Measurements from ENCODE around the gene CALR3. TPM values are rescaled to one million over a fixed set of nuclear protein-coding genes. Genes with fewer than 3 reads are reported as not detected.

CALR3 gene
- total and polyA plus RNA-seq, 2 of the 8 experiments (the other 6 are each of a cell fraction or from before 2014, with no cell fraction given), result 0.11 to 0.32 TPM

GRCh38 chr19:16441661-16442162, 54.3 kb downstream of the CALR3 start:
- H2BK5ac ChIP-seq (ENCODE audit: low read depth, low read length), result no peak overlapping the region
- H3K4me1 ChIP-seq (replicated peaks in 1 of 4; ENCODE audit: control insufficient read depth in 3 of 4, insufficient read depth in 4 of 4, low read length in 3 of 4), result peaks cover 0 to 8% (median 2%) of the 10 kb centered on the region in 4 experiments; a peak in 4 of 7 replicates
- peaks cover 16 to 25% of the 10 kb centered on the region in 2 experiments for H4K20me1 ChIP-seq (replicated peaks in 1 of 2; ENCODE audit: control insufficient read depth in 1 of 2, insufficient read depth in 2 of 2, low read length in 2 of 2)
- FAIRE-seq, result no peak
- H2BK120ac ChIP-seq (replicated peaks; ENCODE audit: low read depth, low read length), result no peak overlapping the region
- no peak overlapping the region for H3K4me3 ChIP-seq (ENCODE audit: extremely low read depth in 1 of 4, insufficient read depth in 2 of 4, low read depth in 3 of 4, low read length in 4 of 4)
- POLR2A ChIA-PET (ENCODE audit: partially characterized antibody), result interaction anchor here (0.6 to 3.1 kb wide), 5 partner anchors 9 to 204 kb away, joined by 3 to 10 read pairs (median 3); no protein-coding TSS in a partner anchor
- no peak for TF ChIP-seq JUN (IDR thresholded peaks at IDR 0.05; ENCODE audit: low read depth, low read length)
- 0 out of 2 replicates have a peak, but pooled peaks have one; percentile 33 for TF ChIP-seq YY1 (IDR thresholded peaks at IDR 0.05; ENCODE audit: low read depth, low read length)
- TF ChIP-seq GABPA (IDR thresholded peaks at IDR 0.05; ENCODE audit: borderline replicate concordance, insufficient read depth, low read length), result peak; percentile 59; the same call in 1 of the 2 replicates
- TF ChIP-seq CTCF (IDR thresholded peaks at IDR 0.05; ENCODE audit: control extremely low read depth in 1 of 3, insufficient read depth in 1 of 3, low read depth in 1 of 3, low read length in 3 of 3), result peak; percentile 65 to 89 (median 86)
- no peak for TF ChIP-seq RXRA (IDR thresholded peaks at IDR 0.05; ENCODE audit: insufficient read depth, low read depth, low read length)
- TF ChIP-seq RAD21 (IDR thresholded peaks at IDR 0.05 in 1 of 2, conservative IDR thresholded peaks at IDR 0.05 in 1 of 2; ENCODE audit: low read depth in 2 of 2, low read length in 2 of 2), result peak; percentile 71 to 79
- H3K36me3 ChIP-seq (ENCODE audit: control insufficient read depth in 2 of 4, insufficient read depth in 4 of 4, low read length in 3 of 4), result peaks cover 0 to 15% (median 5%) of the 10 kb centered on the region in 4 experiments; a peak in 5 of 8 replicates
- H2BK12ac ChIP-seq (ENCODE audit: low read depth, low read length), result no peak overlapping the region
- no peak overlapping the region for H4K91ac ChIP-seq (replicated peaks; ENCODE audit: insufficient read length, low read length)
- no peak overlapping the region for H3K14ac ChIP-seq (ENCODE audit: insufficient read length)
- no peak overlapping the region for H3K4me2 ChIP-seq (ENCODE audit: insufficient read depth in 1 of 2, low read depth in 2 of 2, low read length in 2 of 2)
- no peak overlapping the region for H4K5ac ChIP-seq (ENCODE audit: insufficient read length, low read depth, low read length)
- H3K79me1 ChIP-seq (ENCODE audit: low read depth, low read length), result peaks cover 22% of the 10 kb centered on the region
- no peak overlapping the region for H3K9ac ChIP-seq (replicated peaks in 1 of 4; ENCODE audit: extremely low read depth in 1 of 4, low read depth in 3 of 4, low read length in 3 of 4)
- no peak overlapping the region for H3K27ac ChIP-seq (ENCODE audit: low read depth, low read length)
- CTCF ChIA-PET (ENCODE audit: partially characterized antibody), result interaction anchor here (0.7 to 6.6 kb wide), 32 partner anchors 9 to 1156 kb away, joined by 3 to 67 read pairs (median 5); partner anchors contain the start of gene EPS15L1
- no peak overlapping the region for H2BK20ac ChIP-seq (ENCODE audit: low read length)
- peak in 1 of 2 experiments; percentile 78 for DNase-seq (ENCODE audit: low read depth in 1 of 2, low spot score in 2 of 2)
- H3K4ac ChIP-seq (replicated peaks; ENCODE audit: insufficient read length, low read depth, low read length), result no peak overlapping the region
- no peak overlapping the region for H3K18ac ChIP-seq (ENCODE audit: extremely low read depth, low read length)
- H2AK5ac ChIP-seq (ENCODE audit: low read depth, low read length), result no peak overlapping the region
- no peak overlapping the region for H2BK15ac ChIP-seq (ENCODE audit: low read length)
- H3K27me3 ChIP-seq (replicated peaks in 1 of 4; ENCODE audit: control insufficient read depth in 3 of 4, extremely low read depth in 1 of 4, insufficient read depth in 3 of 4, low read length in 3 of 4), result no peaks in the 10 kb centered on the region
- WGBS, 2 experiments (ENCODE audit: extremely low coverage in 1 of 2, insufficient coverage in 1 of 2, insufficient read length in 1 of 2, insufficient replicate concordance in 2 of 2, low coverage in 1 of 2, low lambda C conversion rate in 2 of 2, missing lambda C conversion rate in 1 of 2), result 72% methylated on average over 13 of the region's 14 CpGs; no CpG with 5 or more reads in 1 of the 2 experiments
- no peak overlapping the region; the same call in 1 of the 2 replicates for H4K8ac ChIP-seq (ENCODE audit: extremely low read depth, insufficient read depth, low read length)
- H3K23me2 ChIP-seq (ENCODE audit: low read depth, low read length), result no peaks in the 10 kb centered on the region
- H2AFZ ChIP-seq (ENCODE audit: low read length), result no peak overlapping the region
- no peak overlapping the region for H3K56ac ChIP-seq (replicated peaks; ENCODE audit: insufficient read length, low read depth, low read length)
- no peaks in the 10 kb centered on the region for H3K9me3 ChIP-seq (ENCODE audit: insufficient read depth in 2 of 2, low read depth in 1 of 2, low read length in 1 of 2)
- H3K23ac ChIP-seq (ENCODE audit: insufficient read length), result no peak overlapping the region
- peaks cover 5 to 37% of the 10 kb centered on the region in 2 experiments; a peak in 3 of 4 replicates for H3K79me2 ChIP-seq (ENCODE audit: control insufficient read depth in 1 of 2, insufficient read depth in 2 of 2, low read length in 2 of 2)

Measured in H1 (cell line).